Mesothelial cell of epicardium (in vitro differentiated cells): ENCODE results near the gene ARHGAP19. TPM values are rescaled to one million over a fixed set of nuclear protein-coding genes. Genes with fewer than 3 reads are reported as not detected.

Experiments used
- DNase-seq, 2 experiments: peaks; one replicate each; pipeline ENCODE4 v3.0.0; 2021; ENCODE audit warnings: low spot score in 2 of 2; ENCODE audit not compliant: unreplicated experiment in 2 of 2
- H3K27ac Mint-ChIP-seq: 2 replicates; pipeline ENCODE4 v1.8.0; 2021; ENCODE audit warnings: mixed read lengths
- H3K27me3 Mint-ChIP-seq: 2 replicates; pipeline ENCODE4 v1.8.0; 2021; ENCODE audit warnings: low read depth, mixed read lengths
- H3K36me3 Mint-ChIP-seq: 2 replicates; pipeline ENCODE4 v1.8.0; 2021; ENCODE audit warnings: mixed read lengths
- H3K4me1 Mint-ChIP-seq: 2 replicates; pipeline ENCODE4 v1.8.0; 2021; ENCODE audit warnings: mixed read lengths
- H3K4me3 Mint-ChIP-seq: 2 replicates; pipeline ENCODE4 v1.8.0; 2021; ENCODE audit warnings: mild to moderate bottlenecking, moderate library complexity, mixed read lengths
- H3K9me3 Mint-ChIP-seq: 2 replicates; pipeline ENCODE4 v1.8.0; 2021; ENCODE audit warnings: mixed read lengths
- CTCF ChIP-seq: fragments of 200-600 bp; sonication (generic); IDR thresholded peaks from one replicate; pipeline ENCODE4 v1.5.0; 2021; ENCODE audit warnings: antibody characterized with exemption; ENCODE audit not compliant: unreplicated experiment
- total RNA-seq: library from RNA; stranded (reverse); gene quantifications from 3 replicates; pipeline ENCODE4 v1.2.1, GENCODE V29; 2021

ARHGAP19 gene
- total RNA-seq, 1 donor from 2014 or later: 22.6 TPM

- H3K4me1 Mint-ChIP-seq: peaks cover 2% of the 10 kb centered on the region
- H3K27ac Mint-ChIP-seq: no peak overlapping the region
- no peaks in the 10 kb centered on the region for H3K36me3 Mint-ChIP-seq
- DNase-seq: no peak
- no peak overlapping the region for H3K4me3 Mint-ChIP-seq
- no peaks in the 10 kb centered on the region for H3K9me3 Mint-ChIP-seq
- peaks cover 21% of the 10 kb centered on the region for H3K27me3 Mint-ChIP-seq
- TF ChIP-seq CTCF: no peak
These were observed 81.2 kb downstream of the ARHGAP19 start for GRCh38 chr10:97211229-97211628.

- Mint-ChIP-seq H3K27me3 (peaks cover 25% of the 10 kb centered on the region), H3K4me1 (peaks cover 2% of the 10 kb centered on the region), H3K27ac (no peak overlapping the region), H3K36me3 (no peaks in the 10 kb centered on the region), H3K9me3 (no peaks in the 10 kb centered on the region), H3K4me3 (no peak overlapping the region)
- DNase-seq: peak in 1 of 2 experiments; percentile 86
- peak; percentile 98 for TF ChIP-seq CTCF
These were observed 81.9 kb downstream of the ARHGAP19 start for GRCh38 chr10:97210543-97210960.

GRCh38 chr10:97207756-97208346, 84.6 kb downstream of the ARHGAP19 start:
- Mint-ChIP-seq H3K9me3 (no peaks in the 10 kb centered on the region), H3K4me1 (peaks cover 2% of the 10 kb centered on the region), H3K27ac (no peak overlapping the region), H3K27me3 (peaks cover 36% of the 10 kb centered on the region), H3K4me3 (no peak overlapping the region), H3K36me3 (no peaks in the 10 kb centered on the region)
- TF ChIP-seq CTCF: no peak
- DNase-seq: no peak

GRCh38 chr10:97207131-97207530, 85.3 kb downstream of the ARHGAP19 start:
- Mint-ChIP-seq H3K9me3 (no peaks in the 10 kb centered on the region), H3K4me1 (peaks cover 2% of the 10 kb centered on the region), H3K27me3 (peaks cover 40% of the 10 kb centered on the region), H3K4me3 (no peak overlapping the region), H3K27ac (no peak overlapping the region), H3K36me3 (no peaks in the 10 kb centered on the region)
- DNase-seq: no peak
- TF ChIP-seq CTCF: no peak

GRCh38 chr10:97204826-97205679, 87.4 kb downstream of the ARHGAP19 start:
- no peak for DNase-seq
- Mint-ChIP-seq H3K4me3 (no peak overlapping the region), H3K9me3 (no peaks in the 10 kb centered on the region), H3K36me3 (no peaks in the 10 kb centered on the region), H3K27me3 (peaks cover 55% of the 10 kb centered on the region), H3K27ac (no peak overlapping the region), H3K4me1 (no peaks in the 10 kb centered on the region)
- TF ChIP-seq CTCF: no peak
